Neural progenitor cell (in vitro differentiated cells): ENCODE data around the gene NDFIP2. TPM values are rescaled to one million over a fixed set of nuclear protein-coding genes. Genes with fewer than 3 reads are reported as not detected.

Experiments used
- DNase-seq: peaks from one replicate; pipeline ENCODE4 v3.0.0-alpha.2; 2016; ENCODE audit warnings: low spot score
- H2AFZ ChIP-seq: fragments of 200-600 bp; sonication (generic); replicated peaks from 2 replicates; pipeline ENCODE4 v1.6.1; 2016; ENCODE audit warnings: antibody characterized with exemption
- H3F3A ChIP-seq: fragments of 200-600 bp; sonication (generic); 2 replicates; pipeline ENCODE4 v1.6.1; 2016; ENCODE audit warnings: antibody characterized with exemption, low read depth
- H3K27ac ChIP-seq: fragments of 200-600 bp; sonication (generic); 2 replicates; pipeline ENCODE4 v1.5.1; 2016; ENCODE audit warnings: mild to moderate bottlenecking
- H3K27me3 ChIP-seq: fragments of 200-600 bp; sonication (generic); 2 replicates; pipeline ENCODE4 v1.6.1; 2016; ENCODE audit warnings: mild to moderate bottlenecking, moderate library complexity
- H3K36me3 ChIP-seq: fragments of 200-600 bp; sonication (generic); 2 replicates; pipeline ENCODE4 v1.5.1; 2016
- H3K4me1 ChIP-seq: fragments of 200-600 bp; sonication (generic); 2 replicates; pipeline ENCODE4 v1.6.1; 2016; ENCODE audit warnings: mixed run types
- H3K4me2 ChIP-seq: fragments of 200-600 bp; sonication (generic); 2 replicates; pipeline ENCODE4 v1.6.1; 2016
- H3K4me3 ChIP-seq: fragments of 200-600 bp; sonication (generic); 2 replicates; pipeline ENCODE4 v1.5.1; 2016
- H3K79me2 ChIP-seq: fragments of 200-600 bp; sonication (generic); 2 replicates; pipeline ENCODE4 v1.6.1; 2016; ENCODE audit warnings: low read depth
- H3K9ac ChIP-seq: fragments of 200-600 bp; sonication (generic); 2 replicates; pipeline ENCODE4 v1.6.1; 2016
- H3K9me3 ChIP-seq: fragments of 200-600 bp; sonication (generic); 2 replicates; pipeline ENCODE4 v1.5.1; 2016; ENCODE audit warnings: low read depth
- H4K20me1 ChIP-seq: fragments of 200-600 bp; sonication (generic); 2 replicates; pipeline ENCODE4 v1.6.1; 2016; ENCODE audit warnings: low read depth
- H3K27ac Mint-ChIP-seq: 3 replicates; pipeline ENCODE4 v1.8.0; 2021; ENCODE audit warnings: mixed read lengths
- H3K27me3 Mint-ChIP-seq: 2 replicates; pipeline ENCODE4 v1.8.0; 2022; ENCODE audit warnings: low read depth, mild to moderate bottlenecking, inconsistent platforms, moderate library complexity, mixed read lengths; ENCODE audit not compliant: insufficient read depth
- H3K36me3 Mint-ChIP-seq: 3 replicates; pipeline ENCODE4 v1.8.0; 2021; ENCODE audit warnings: mixed read lengths
- H3K4me1 Mint-ChIP-seq: 3 replicates; pipeline ENCODE4 v1.8.0; 2021; ENCODE audit warnings: mixed read lengths
- H3K4me3 Mint-ChIP-seq: 3 replicates; pipeline ENCODE4 v1.8.0; 2021; ENCODE audit warnings: mild to moderate bottlenecking, moderate library complexity, mixed read lengths
- H3K9me3 Mint-ChIP-seq: 3 replicates; pipeline ENCODE4 v1.8.0; 2020; ENCODE audit warnings: mixed read lengths
- EZH2 ChIP-seq: fragments of 200-600 bp; sonication (generic); IDR thresholded peaks from 2 replicates; pipeline ENCODE4 v1.6.1; 2017; ENCODE audit warnings: antibody characterized with exemption, mild to moderate bottlenecking, moderate library complexity
- EZH2phosphoT487 ChIP-seq: fragments of 200-600 bp; sonication (generic); IDR thresholded peaks from 2 replicates; pipeline ENCODE4 v1.6.1; 2017; ENCODE audit warnings: antibody characterized with exemption
- total RNA-seq: library from RNA; depleted of rRNA; stranded (reverse); fragments of >200 nt; gene quantifications from 2 replicates; pipeline ENCODE4 v1.2.3, GENCODE V29; 2015; ENCODE audit warnings: low replicate concordance
- TF ChIP-seq, protein P1 (sequence below): fragments of 200-600 bp; sonication (generic); IDR thresholded peaks from 2 replicates; pipeline ENCODE4 v1.5.1; 2017; ENCODE audit warnings: antibody characterized with exemption, mild to moderate bottlenecking

The NDFIP2 gene
- total RNA-seq, 1 donor from 2014 or later: 25.4 TPM

DNA sequence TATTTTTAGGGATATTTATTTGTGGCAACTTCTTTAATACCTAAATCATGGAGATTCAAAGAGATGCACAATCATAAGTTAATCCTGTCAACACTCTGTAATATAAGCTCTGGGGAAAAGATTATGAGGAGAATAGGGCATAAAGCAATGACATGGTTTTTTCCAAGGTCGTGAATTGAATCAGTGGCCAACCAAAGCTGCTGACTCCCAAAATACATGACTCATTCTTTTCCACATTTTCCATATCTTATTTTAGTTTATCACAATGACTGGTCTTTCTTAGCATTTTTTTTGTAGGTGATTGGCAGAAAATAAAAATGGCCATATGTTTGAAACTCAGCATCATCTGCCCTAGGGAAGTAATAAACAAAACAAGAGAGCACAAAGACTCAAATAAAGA lies 46.4 kb upstream of the NDFIP2 start:
- Mint-ChIP-seq H3K4me1 (no peaks in the 10 kb centered on the region), H3K4me3 (no peak overlapping the region), H3K27me3 (no peaks in the 10 kb centered on the region), H3K36me3 (peaks cover 7% of the 10 kb centered on the region), H3K9me3 (peaks cover 7% of the 10 kb centered on the region), H3K27ac (no peak overlapping the region)
- no peaks in the 10 kb centered on the region for H3K79me2 ChIP-seq
- H3K4me1 ChIP-seq: no peaks in the 10 kb centered on the region
- no peaks in the 10 kb centered on the region for H4K20me1 ChIP-seq
- no peak overlapping the region for H3K27ac ChIP-seq
- H3K9ac ChIP-seq: no peak overlapping the region
- TF ChIP-seq, protein P1, sequence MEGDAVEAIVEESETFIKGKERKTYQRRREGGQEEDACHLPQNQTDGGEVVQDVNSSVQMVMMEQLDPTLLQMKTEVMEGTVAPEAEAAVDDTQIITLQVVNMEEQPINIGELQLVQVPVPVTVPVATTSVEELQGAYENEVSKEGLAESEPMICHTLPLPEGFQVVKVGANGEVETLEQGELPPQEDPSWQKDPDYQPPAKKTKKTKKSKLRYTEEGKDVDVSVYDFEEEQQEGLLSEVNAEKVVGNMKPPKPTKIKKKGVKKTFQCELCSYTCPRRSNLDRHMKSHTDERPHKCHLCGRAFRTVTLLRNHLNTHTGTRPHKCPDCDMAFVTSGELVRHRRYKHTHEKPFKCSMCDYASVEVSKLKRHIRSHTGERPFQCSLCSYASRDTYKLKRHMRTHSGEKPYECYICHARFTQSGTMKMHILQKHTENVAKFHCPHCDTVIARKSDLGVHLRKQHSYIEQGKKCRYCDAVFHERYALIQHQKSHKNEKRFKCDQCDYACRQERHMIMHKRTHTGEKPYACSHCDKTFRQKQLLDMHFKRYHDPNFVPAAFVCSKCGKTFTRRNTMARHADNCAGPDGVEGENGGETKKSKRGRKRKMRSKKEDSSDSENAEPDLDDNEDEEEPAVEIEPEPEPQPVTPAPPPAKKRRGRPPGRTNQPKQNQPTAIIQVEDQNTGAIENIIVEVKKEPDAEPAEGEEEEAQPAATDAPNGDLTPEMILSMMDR: no peak
- TF ChIP-seq EZH2phosphoT487: no peak
- no peak for TF ChIP-seq EZH2
- no peak overlapping the region for H2AFZ ChIP-seq
- DNase-seq: no peak
- H3F3A ChIP-seq: no peaks in the 10 kb centered on the region
- no peaks in the 10 kb centered on the region for H3K27me3 ChIP-seq
- H3K36me3 ChIP-seq: no peaks in the 10 kb centered on the region
- no peak overlapping the region for H3K4me2 ChIP-seq
- no peaks in the 10 kb centered on the region for H3K9me3 ChIP-seq
- H3K4me3 ChIP-seq: no peak overlapping the region

DNA sequence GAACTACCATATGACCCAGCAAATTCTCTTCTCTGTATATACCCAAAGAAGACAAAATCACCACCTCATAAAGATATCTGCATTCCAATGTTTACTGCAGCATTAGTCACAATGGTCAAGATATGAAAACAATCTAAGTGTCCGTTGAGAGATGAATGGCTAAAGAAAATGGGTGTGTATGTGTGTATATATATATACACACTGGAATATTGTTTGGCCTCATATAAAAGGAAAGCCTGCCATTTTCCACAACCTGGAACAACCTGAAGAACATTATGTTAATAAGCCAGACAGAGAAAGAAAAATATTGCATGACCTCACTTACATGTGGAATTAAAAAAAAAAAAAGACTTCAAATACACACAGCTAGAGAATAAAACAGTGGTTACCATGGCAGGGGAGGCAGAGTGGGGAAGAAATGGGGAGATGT lies 45.4 kb upstream of the NDFIP2 start:
- H3K4me3 ChIP-seq: no peak overlapping the region
- no peak for DNase-seq
- no peaks in the 10 kb centered on the region for H3F3A ChIP-seq
- no peaks in the 10 kb centered on the region for H4K20me1 ChIP-seq
- H3K27me3 ChIP-seq: no peaks in the 10 kb centered on the region
- Mint-ChIP-seq H3K9me3 (peaks cover 3% of the 10 kb centered on the region), H3K27ac (no peak overlapping the region), H3K4me3 (no peak overlapping the region), H3K27me3 (no peaks in the 10 kb centered on the region), H3K36me3 (peaks cover 3% of the 10 kb centered on the region), H3K4me1 (no peaks in the 10 kb centered on the region)
- no peak overlapping the region for H3K9ac ChIP-seq
- no peaks in the 10 kb centered on the region for H3K4me1 ChIP-seq
- H3K4me2 ChIP-seq: no peak overlapping the region
- no peaks in the 10 kb centered on the region for H3K9me3 ChIP-seq
- no peak overlapping the region for H3K27ac ChIP-seq
- H2AFZ ChIP-seq: no peak overlapping the region
- H3K79me2 ChIP-seq: no peaks in the 10 kb centered on the region
- H3K36me3 ChIP-seq: no peaks in the 10 kb centered on the region
- TF ChIP-seq EZH2phosphoT487 (no peak), EZH2 (no peak)
- TF ChIP-seq, protein P1: no peak

DNA sequence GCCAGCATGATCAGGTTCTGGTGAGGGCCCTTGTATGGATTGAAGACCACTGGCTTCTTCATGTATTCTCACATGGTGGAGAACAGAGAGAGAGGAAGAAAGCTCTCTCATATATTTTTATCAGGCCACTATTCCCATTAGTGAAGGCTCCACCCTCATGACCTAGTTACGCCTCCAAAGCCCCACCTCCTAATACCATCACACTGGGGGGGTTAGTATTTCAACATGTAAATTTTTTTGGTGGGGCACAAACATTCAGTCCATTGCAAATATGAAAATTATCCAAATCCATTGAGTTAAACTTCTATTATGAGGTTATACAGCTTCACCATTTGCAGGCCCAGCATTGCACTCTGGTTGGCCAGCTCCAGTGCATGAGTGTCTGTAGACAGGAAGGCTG lies 41.7 kb upstream of the NDFIP2 start:
- H3K27me3 ChIP-seq: no peaks in the 10 kb centered on the region
- Mint-ChIP-seq H3K9me3 (no peaks in the 10 kb centered on the region), H3K27ac (no peak overlapping the region), H3K36me3 (no peaks in the 10 kb centered on the region), H3K4me3 (no peak overlapping the region), H3K4me1 (no peaks in the 10 kb centered on the region), H3K27me3 (peaks cover 2% of the 10 kb centered on the region)
- H3K27ac ChIP-seq: no peak overlapping the region
- no peak overlapping the region for H2AFZ ChIP-seq
- no peak for DNase-seq
- H3K4me2 ChIP-seq: no peak overlapping the region
- TF ChIP-seq EZH2phosphoT487 (no peak), EZH2 (no peak)
- TF ChIP-seq, protein P1: no peak
- no peak overlapping the region for H3K9ac ChIP-seq
- H4K20me1 ChIP-seq: no peaks in the 10 kb centered on the region
- no peaks in the 10 kb centered on the region for H3K79me2 ChIP-seq
- no peaks in the 10 kb centered on the region for H3K36me3 ChIP-seq
- H3F3A ChIP-seq: no peaks in the 10 kb centered on the region
- H3K4me1 ChIP-seq: no peaks in the 10 kb centered on the region
- no peak overlapping the region for H3K4me3 ChIP-seq
- no peaks in the 10 kb centered on the region for H3K9me3 ChIP-seq
